Measurements from ENCODE around the gene KBTBD6. TPM values are rescaled to one million over a fixed set of nuclear protein-coding genes. Genes with fewer than 3 reads are reported as not detected.
"Not testable (repeated sequence)": the region's sequence is repeated elsewhere in the genome, so short reads cannot be mapped to it uniquely, and the experiment has no call there.

Gene KBTBD6
- total RNA-seq, 1 donor from 2014 or later: 2.0 TPM

DNA sequence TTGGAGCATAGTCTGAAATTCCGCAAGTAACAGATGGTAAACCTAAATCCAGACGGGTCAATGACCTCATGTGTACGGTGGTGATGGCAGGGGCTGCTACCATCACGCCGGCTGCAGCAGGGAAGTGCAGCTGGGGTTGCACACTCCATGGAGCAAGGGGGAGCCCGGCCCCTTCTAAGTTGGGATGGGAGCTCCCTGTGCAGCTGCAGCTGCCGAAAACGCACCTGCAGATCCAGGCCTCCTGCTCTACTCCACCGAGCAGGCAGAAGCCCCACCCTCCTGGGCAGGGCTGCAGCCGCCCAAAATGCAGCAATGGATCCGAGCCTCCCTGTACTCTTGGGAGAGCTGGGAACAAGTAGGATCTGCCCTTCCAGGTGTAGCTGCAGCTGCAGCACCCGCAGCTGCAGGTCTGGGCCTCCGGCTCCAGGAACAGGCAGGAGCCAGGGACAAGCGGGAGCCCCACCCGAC is 25.5 kb downstream of the KBTBD6 start:
- Histone ChIP-seq H3K9me3 (no peaks in the 10 kb centered on the region), H3K27ac (no peak overlapping the region), H3K4me1 (no peaks in the 10 kb centered on the region), H3K27me3 (no peaks in the 10 kb centered on the region), H3K4me3 (no peak overlapping the region), H3K36me3 (no peaks in the 10 kb centered on the region)
- no peak for TF ChIP-seq CTCF (IDR thresholded peaks at IDR 0.05)
- intact Hi-C loops (cut with DNase I): no loop called here
- no peak for DNase-seq (ENCODE audit: low spot score in 2 of 2)

DNA sequence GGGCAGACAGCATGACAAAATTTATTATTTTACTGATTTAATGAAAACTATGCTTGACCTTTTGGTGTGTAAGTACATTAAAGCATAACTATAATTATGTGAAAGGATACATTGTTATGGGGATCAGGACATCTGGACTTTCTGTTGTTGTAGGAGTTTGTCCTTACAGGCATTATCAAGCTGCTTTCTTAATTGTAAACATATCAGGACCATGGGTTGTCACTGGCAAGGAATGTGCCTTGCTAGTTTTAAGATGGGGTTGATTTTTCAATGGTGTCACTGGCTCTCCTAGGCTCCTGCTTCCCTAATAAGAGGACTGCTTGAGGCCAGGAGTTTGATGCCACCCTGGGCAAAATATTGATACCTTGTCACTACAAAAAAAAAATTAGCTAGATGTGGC is 32.6 kb downstream of the KBTBD6 start:
- no peaks in the 10 kb centered on the region for H3K4me1 ChIP-seq
- H3K4me3 ChIP-seq: no peak overlapping the region
- H3K27ac ChIP-seq: no peak overlapping the region
- no peaks in the 10 kb centered on the region for H3K27me3 ChIP-seq
- no peak for DNase-seq (ENCODE audit: low spot score in 2 of 2)
- intact Hi-C loops (cut with DNase I): no loop called here
- no peaks in the 10 kb centered on the region for H3K36me3 ChIP-seq
- no peak for TF ChIP-seq CTCF (IDR thresholded peaks at IDR 0.05)
- no peaks in the 10 kb centered on the region for H3K9me3 ChIP-seq

DNA sequence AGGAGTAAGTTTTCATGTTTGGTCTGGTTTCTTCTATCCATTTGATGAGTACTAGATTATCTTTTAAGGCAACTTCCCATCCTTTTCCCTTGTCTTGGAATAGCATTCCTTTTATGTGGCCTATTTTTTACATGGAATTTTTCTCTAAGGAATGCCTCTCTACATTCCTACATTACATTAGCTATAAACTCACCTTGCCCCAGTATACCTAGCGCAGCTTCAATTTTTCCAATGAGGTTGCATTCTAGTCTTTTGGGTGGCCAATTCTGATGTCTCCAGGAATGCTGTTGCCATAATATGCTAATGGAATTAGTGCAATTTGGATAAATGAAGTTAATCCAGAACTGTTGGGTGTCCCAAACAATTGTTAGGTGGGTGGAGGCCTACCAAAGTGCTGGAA is 33.8 kb downstream of the KBTBD6 start:
- intact Hi-C loops (cut with DNase I): no loop called here

GRCh38 chr13:41095681-41096080 is 36.9 kb downstream of the KBTBD6 start:
- H3K27me3 ChIP-seq; intact Hi-C loops (cut with DNase I); H3K36me3 ChIP-seq; H3K27ac ChIP-seq; H3K4me1 ChIP-seq; H3K9me3 ChIP-seq; DNase-seq (ENCODE audit: low spot score in 2 of 2); H3K4me3 ChIP-seq: not testable (repeated sequence)

More for the DNA sequence above, 33.8 kb downstream of the KBTBD6 start:
- Histone ChIP-seq H3K4me1 (no peaks in the 10 kb centered on the region), H3K27me3 (no peaks in the 10 kb centered on the region), H3K4me3 (no peak overlapping the region), H3K36me3 (no peaks in the 10 kb centered on the region), H3K9me3 (no peaks in the 10 kb centered on the region), H3K27ac (no peak overlapping the region)
- DNase-seq (ENCODE audit: low spot score in 2 of 2): no peak
- no peak for TF ChIP-seq CTCF (IDR thresholded peaks at IDR 0.05)

GRCh38 chr13:41085961-41086585 is 46.5 kb downstream of the KBTBD6 start:
- Histone ChIP-seq H3K27me3 (no peaks in the 10 kb centered on the region), H3K9me3 (no peaks in the 10 kb centered on the region), H3K4me1 (no peaks in the 10 kb centered on the region), H3K27ac (no peak overlapping the region), H3K4me3 (no peak overlapping the region), H3K36me3 (peaks cover 14 to 34% of the 10 kb centered on the region in 2 donors)
- no peak for TF ChIP-seq CTCF (IDR thresholded peaks at IDR 0.05)
- DNase-seq (ENCODE audit: low spot score in 2 of 2): no peak
- intact Hi-C loops (cut with DNase I): no loop called here

DNA sequence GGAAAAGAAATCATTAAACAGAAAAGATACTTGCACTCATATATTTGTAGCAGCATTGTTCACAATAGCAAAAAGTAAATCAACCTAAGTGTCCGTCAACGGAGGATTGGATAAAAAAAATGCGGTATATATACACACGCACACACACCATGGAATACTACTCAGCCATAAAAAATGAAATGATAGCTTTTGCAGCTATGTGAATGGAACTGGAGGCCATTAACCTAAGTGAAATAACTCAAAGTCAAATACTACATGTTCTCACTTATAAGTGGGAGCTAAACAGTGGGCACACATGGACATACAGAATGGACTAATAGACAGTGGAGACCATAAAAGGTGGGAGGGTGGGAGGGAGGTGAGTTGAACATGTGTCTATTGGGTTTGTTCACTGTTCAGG is 52.9 kb downstream of the KBTBD6 start:
- intact Hi-C loops (cut with DNase I): no loop called here
- TF ChIP-seq CTCF (IDR thresholded peaks at IDR 0.05): no peak
- H3K27ac ChIP-seq: no peak overlapping the region
- H3K27me3 ChIP-seq: no peaks in the 10 kb centered on the region
- DNase-seq (ENCODE audit: low spot score in 2 of 2): no peak
- H3K4me1 ChIP-seq: no peaks in the 10 kb centered on the region
- no peaks in the 10 kb centered on the region for H3K9me3 ChIP-seq
- H3K36me3 ChIP-seq: peaks cover 49 to 84% of the 10 kb centered on the region in 2 donors
- no peak overlapping the region for H3K4me3 ChIP-seq

Other genes with a start within 250 kb of the KBTBD6 start
- 105 TPM for gene ELF1, start 113.5 kb downstream of the KBTBD6 start, total RNA-seq
- gene WBP4, start 71.3 kb downstream of the KBTBD6 start, total RNA-seq: 0.96 TPM
- 2.1 TPM for gene KBTBD7, start 61.8 kb upstream of the KBTBD6 start, total RNA-seq
- gene MTRF1, start 130.8 kb upstream of the KBTBD6 start, total RNA-seq: 17.5 TPM
- gene NAA16, start 178.5 kb upstream of the KBTBD6 start, total RNA-seq: 11.9 TPM

All from ascending aorta (tissue), 2 donors.